T-helper 2 cell (primary cell): ENCODE measurements around the gene ZNF681.
A peak's percentile ranks its signal among the peaks of the same experiment; 100 is the strongest.
"Not testable (repeated sequence)": the region's sequence is repeated elsewhere in the genome, so short reads cannot be mapped to it uniquely, and the experiment has no call there.

Experiments
- DNase-seq, 5 experiments: peaks; one replicate each; pipeline versions ENCODE4 v3.0.0 to v3.0.0-alpha.2; 2012 to 2022
- total RNA-seq, 2 donors: gene quantifications; one replicate each; lab custom pipeline; 2026; lab: John Stamatoyannopoulos, UW

The ZNF681 gene
- 4.7 to 12.5 reads per million in 2 donors for total RNA-seq

DNA sequence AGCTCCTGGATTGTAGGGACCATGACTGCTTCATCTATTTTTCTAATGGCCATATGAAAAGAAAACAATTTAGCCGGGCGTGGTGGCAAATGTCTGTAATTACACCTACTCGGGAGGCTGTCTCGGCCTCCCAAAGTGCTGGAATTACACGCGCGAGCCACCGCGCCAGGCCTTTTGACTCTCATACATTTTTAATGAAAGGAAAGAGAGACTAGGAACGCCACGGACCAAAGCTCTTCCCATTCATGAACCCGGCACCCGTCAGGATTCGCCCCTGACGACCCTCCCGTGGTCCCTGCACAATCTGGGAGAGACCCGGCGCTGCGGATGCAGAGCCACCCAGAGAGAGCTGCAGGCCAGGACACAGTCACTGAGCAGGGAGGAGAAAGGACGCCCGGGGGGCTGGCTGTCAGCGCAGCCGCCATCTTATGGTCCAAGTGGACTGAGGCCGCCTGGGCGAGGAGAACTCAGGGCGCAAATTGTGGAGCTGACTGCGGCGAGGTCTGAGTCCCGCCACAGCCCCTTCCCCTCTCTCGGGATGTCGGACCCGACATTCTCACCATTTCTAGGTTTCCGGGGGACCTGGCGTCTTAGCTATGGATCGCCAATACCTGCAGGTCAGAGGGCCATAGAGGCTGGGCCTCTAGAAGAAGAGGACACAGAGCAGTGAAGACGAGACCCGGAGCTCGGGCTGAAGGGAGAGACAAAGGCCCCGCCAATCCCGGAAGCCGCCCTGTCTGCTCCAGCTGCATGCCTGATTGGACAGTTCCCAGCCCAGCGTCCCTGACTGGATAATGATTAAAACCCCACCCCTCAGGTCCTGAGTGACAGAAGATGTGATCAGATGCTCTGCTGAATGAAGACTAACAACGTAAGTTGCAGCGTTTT, at the start of gene ZNF681:
Gene ZNF681 (minus strand): TSS at position 705 of the 888 bp plus-strand sequence. CDS start 142 bp downstream, at position 563.
- DNase-seq = peak; percentile 59 to 96 (median 82)

DNA sequence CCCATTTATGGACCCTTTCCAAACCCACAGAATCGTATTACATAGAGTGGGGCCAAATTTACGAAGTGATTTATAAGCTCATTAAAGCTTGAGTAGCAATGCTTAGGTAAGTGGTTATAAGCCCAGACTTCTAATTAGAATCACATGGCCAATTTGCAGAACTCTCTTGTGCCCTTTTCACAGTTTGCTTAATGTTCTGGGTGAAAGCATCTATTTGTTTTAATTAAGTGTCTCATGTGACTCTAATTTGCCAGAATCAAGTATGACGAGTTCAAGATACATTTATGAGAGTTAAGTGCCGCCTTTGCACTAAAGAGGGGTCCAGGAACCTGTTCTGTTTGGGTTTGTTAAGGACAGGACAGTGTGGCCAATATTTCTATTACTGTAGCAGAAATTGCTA, 46.0 kb upstream of the ZNF681 start:
- DNase-seq = no peak

DNA sequence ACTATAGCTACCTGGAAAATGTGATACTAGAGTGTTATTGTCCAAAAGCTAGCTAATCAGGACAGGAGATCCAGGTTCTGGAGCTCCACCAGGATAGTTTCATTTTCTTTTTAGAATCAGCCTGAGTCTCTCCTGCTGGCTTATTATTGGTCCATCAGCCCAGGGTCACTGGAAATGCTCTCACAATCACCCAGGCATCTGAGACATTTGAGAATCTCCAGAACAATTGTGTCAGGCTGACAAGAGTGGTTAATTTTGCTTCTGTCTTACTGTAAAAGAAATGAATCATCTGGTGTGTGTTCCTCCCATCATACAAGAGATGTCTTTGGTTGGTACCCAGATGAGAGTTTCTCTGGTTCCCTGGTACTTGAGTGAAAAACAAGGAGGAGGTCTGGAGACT, 43.6 kb upstream of the ZNF681 start:
- DNase-seq = peak in 1 of 5 experiments; percentile 5

DNA sequence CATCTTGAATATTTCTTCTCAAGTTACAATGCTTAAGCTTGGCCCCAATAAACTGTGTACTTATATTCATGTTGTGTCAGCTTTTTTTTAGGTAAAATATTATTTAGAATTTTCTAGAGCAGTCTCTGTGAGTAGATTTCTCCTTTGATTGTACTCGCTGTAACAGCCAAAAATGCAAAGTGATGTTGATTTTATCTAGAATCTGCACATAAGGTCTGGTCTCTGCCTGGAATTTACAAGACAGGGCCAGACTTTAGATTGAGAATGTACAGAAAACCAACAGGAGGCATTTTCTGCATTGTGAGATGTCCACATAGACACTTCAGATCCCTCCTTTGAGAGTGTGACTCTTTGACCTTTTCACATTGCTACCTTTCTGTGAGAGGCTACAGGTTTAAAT, 43.1 kb upstream of the ZNF681 start:
- DNase-seq = peak in 1 of 5 experiments; percentile 9

DNA sequence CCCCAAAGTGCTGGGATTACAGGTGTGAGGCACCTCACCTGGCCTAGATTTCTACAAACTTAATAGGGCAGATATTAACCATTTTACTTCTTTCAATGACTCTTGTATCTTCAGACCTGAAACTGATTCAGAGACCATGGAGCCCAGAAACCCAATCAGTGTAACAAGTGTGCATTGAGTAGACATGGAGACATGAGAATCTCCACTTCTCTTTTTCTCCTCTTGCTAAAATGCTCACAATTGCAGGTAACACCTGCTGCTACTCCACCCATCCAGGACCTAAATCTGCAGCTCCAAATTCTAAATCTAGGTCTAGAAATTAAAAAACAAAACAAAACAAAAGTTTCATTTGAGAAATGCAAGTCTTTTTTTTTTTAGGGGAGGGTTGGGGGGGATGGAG, 42.2 kb upstream of the ZNF681 start:
- DNase-seq = no peak

DNA sequence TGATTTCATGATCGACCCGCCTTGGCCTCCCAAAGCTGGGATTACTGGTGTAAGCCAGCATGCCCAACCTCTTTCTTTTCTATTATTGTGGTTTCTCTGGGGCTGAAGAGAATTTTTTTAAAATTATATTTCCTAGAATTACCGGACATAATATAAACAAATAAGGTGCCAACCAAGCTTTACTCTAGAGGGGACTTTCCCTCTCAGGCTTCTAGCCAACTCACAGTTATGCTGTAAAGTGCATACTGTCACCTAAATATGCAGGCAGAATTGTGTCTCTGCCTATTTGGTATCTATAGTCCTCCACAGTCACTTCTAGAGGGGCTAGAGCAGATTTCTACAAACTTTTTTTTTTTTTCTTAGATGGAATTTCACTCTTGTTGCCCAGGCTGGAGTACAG, 41.6 kb upstream of the ZNF681 start:
- peak in 1 of 5 experiments; percentile 13 for DNase-seq

DNA sequence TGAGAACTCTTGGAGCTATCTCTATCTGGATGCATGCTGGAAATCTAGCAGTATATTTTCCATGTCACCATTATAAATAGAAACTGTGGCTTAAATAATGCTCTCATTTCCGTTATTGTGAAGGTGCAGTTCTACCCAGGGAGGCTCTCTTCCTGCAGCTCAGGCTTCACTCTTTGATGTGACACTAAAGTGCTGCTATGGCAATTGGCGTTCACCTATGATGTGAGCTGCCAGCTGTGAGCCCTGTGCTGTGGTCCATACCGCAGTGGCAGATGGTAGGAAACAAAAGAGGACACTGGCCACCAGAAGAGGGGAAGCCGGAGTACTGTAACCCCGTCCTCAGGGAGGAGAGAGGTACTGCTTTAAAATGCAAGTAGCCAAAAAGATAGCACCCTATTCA, 40.6 kb upstream of the ZNF681 start:
- peak in 3 of 5 experiments; percentile 17 to 62 (median 34) for DNase-seq

DNA sequence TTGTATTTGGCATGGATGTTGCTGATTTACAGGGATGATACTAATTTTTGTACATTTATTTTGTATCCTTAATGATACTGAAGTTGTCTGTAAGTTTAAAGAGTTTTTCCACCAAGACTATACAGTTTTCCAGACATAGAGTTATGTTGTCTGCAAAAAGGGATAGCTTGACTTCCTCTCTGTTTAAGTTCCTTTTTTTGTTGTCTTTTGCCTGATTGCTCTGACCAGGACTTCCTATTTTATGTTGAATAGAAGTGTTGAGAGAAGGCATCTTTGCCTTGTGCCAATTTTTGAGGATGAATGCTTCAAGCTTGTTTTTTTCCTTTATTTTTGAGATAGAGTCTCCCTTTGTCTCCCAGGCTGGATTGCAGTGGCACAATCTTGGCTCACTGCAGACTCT, 36.8 kb upstream of the ZNF681 start:
- DNase-seq = no peak

DNA sequence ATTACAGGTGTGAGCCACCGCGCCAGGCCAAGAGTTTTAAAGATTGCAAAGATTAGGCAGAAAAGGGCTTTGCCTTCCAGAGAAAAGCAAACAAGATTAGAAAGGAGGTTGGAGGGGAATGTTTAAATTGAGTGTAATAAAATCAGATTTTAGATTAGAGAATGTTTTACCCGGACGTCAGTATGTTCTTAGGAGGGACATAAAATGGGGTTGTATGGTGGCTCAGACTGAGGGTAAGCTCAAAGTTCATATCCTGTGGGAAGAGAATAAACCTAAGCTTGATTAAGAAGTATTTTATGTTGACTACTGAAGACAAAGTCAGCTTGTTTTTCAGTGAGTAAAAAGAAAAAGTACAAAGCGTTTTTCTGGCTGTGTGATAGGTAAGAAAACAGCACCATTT, 34.1 kb upstream of the ZNF681 start:
- no peak for DNase-seq

DNA sequence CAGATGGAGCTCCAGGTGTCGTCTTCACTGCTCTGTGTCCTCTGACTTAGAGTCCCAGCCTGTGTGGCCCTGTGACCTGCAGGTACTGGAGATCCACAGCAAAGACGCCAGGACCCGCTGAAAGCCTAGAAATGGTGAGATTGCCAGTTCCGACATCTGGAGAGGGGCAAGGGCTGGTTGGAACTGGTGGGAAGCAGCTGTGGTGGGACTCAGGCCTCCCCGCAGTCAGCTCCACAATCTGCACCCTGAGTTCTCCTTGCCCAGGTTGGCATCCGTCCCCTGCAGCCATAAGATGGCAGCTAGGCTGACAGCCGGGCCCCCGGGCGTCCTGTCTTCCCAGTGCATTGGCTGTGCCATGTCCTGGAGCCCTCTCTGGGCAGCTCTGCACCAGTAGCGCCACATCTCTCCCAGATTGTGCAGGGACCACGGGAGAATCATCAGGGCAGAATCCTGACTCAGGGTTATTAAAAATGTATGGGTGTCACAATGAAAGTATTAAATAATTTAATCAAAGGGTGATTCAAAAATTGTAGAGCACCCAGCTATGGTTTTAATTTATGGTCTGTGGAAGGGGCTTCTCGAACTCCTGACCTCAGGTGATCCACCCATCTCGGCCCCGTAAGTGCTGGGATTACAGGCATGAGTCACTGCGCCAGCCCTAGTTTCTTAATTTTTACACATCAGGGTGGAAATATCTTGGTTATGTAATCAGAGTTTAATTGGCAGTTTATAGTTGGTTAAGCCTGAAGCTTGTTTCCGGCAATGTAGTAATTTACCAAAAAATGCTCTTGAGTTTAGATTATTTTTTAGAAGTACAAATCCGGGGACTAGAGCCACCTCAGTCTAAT, 32.2 kb upstream of the ZNF681 start:
- no peak for DNase-seq

DNA sequence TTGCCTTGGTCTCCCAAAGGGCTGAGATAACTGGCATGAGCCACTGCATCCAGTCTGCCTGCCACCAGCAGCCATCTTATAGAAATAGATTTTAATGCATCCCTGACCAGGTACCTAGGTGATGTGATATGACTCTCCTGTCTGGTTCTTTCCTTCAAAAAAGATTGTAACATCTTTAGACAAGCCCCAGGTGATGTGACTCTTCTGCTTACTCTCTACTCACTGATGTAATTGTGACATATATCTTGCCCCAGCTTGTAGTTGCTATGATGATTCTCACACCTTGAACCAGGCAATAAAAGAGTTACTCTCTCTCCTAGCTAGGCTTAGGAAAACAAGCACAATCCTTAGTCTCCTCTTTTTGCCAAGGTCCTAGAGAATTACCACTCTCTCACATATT, 30.6 kb upstream of the ZNF681 start:
- no peak for DNase-seq

DNA sequence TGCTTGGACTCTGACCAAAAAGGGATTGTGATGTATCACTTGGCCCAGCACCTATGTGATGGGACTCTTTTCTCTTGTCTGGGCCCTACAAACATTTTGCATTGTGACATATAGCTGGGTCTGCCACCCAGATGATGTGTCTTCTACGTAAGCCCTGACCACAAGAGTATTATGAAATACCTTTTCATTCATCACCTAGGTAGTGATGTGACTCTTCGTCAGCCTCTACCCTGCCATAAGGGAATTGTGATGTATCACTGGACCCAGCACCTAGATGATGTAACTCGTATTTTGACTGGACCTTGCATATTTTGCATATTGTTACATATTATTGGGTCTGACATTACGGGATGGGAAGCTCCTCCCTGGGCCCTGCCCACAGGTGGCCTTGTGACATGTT, 29.7 kb upstream of the ZNF681 start:
- DNase-seq = no peak

DNA sequence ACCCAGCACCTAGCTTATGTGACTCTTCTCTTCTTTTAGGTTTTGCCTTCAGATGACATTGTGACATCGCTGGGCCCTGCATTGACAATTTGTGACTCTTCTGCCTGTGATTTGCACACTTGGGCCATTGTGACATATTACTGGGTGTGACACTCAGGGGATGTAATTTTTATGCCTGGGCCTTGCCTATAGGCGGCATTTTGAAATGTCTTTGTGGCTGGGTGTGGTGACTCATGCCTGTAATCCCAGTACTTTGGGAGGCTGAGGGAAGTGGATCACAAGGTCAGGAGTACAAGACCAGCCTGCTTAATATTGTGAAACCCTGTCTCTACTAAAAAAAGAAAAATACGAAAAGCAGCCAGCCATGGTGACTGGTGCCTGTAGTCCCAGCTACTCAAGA, 28.4 kb upstream of the ZNF681 start:
- DNase-seq = no peak

DNA sequence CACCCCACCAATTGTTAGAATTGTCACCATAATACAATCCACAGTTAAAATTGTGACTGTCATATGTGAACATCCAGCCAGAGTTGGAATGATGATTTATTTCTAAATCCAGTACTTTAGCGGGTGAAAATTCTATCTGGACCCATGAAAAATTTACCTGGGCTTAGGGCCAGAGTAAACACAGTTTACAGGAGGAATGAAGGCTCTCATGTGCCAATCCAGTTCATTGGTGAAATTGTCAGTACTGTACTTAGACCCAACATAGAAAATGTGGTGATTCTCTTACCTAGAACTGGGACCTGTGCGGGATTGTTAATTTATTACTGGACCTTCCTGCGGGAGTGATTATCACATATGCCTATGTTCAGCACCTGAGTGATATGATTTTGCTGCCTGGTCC, 27.3 kb upstream of the ZNF681 start:
- DNase-seq = no peak

DNA sequence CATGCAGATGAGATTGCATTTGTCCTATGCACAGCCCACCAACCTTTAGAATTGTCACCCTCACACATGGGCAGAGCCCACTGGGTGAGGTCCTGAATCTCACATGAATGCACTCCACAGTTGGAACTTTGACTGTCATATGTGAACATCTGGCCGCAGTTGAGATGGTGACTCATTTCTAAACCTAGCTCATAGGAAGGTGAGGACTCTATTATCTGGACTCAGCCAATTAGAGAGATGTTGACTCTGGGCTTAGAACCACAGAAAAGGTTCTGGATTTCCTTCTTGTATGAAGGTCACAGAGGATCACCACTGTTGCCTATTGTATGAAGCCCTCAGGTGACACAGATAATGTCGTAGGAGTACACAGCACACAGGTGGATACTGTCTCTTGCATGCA, 25.6 kb upstream of the ZNF681 start:
- DNase-seq = peak in 1 of 5 experiments; percentile 27

DNA sequence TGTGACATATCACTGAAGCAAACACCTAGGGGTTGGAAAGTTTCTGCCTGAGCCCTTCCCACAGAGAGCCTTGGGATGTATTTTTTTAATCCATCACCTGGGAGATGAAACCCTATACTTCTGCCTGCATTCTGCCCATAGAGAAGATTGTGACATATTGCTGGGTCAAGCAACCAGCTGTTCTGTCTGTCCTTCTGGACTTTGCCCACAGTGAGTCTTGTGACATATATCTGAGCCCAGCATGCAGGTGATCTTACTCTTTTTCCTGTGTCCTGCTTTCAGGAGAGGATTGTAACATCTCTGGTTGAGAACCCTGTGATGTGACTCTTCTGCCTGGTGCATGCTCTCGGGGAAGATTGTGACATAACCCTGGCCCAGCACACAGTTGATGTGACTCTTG, 24.9 kb upstream of the ZNF681 start:
- DNase-seq = no peak

DNA sequence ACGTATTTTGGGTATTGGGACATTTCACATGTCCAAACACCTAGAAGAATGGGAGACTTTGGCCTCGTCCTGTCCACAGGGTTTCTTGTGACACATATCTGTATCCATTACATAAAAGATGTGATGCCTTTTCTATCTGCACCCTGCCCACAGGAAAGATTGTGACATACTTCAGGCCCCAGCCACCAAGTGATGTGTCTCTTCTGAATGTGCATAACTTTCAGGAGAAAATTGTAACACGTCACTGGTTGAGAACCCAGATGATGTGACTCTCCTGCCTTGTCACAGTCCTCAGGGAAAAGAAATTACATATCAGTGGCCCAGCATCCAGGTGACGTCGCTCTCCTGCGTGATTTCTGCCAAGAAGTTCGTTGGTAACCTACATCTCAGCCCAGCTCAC, 21.0 kb upstream of the ZNF681 start:
- DNase-seq = no peak

DNA sequence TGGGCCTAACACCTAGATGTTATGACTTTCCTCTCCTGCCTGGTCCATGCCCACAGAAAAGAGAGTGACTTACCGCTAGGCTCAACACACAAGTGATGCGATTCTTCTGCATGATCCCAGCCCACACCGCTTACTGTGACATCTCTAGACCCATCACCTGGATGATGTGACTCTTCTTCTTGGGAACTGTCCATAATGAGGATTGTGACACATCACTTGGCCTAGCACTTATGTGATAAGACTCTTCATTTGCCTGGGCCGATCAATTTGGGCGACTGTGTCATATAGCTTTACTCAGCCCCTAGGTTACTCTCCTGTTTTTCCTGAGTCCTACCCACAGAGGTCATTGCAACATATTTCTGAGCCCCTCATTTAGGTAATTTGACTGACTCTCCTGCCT, 19.9 kb upstream of the ZNF681 start:
- no peak for DNase-seq

DNA sequence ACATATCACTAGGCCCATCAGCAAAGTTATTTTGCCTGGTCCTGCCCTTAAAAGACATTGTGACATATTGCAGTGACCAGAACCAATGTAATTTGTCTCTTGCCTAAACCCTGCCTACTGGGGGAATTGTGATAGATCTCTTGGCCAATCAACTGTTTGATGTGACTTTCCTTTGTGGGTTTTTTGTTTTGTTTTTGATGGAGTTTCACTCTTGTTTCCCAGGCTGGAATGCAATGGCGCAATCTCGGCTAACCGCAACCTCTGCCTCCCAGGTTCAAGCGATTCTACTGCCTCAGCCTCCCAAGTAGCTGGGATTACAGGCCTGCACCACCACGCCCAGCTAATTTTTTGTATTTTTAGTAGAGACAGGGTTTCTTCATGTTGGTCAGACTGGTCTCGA, 19.3 kb upstream of the ZNF681 start:
- not testable (repeated sequence) for DNase-seq

DNA sequence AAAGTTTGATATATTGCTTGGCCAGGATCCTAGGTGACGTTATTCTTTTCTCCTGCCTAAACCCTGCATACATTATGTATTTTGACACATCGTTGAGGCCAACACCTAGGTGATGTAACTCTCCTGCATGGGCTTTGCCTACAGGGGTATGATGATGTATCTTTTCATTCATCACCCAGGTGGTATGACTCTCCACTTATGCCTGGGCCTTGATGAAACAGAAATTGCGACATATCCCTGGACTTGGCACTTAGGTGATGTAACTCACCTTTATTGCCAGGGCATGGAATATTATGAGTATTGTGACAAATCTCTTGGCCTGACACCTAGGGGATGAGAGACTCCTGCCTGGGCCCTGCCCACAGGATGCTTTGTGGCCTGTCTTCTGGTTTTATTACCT, 18.5 kb upstream of the ZNF681 start:
- DNase-seq = no peak

DNA sequence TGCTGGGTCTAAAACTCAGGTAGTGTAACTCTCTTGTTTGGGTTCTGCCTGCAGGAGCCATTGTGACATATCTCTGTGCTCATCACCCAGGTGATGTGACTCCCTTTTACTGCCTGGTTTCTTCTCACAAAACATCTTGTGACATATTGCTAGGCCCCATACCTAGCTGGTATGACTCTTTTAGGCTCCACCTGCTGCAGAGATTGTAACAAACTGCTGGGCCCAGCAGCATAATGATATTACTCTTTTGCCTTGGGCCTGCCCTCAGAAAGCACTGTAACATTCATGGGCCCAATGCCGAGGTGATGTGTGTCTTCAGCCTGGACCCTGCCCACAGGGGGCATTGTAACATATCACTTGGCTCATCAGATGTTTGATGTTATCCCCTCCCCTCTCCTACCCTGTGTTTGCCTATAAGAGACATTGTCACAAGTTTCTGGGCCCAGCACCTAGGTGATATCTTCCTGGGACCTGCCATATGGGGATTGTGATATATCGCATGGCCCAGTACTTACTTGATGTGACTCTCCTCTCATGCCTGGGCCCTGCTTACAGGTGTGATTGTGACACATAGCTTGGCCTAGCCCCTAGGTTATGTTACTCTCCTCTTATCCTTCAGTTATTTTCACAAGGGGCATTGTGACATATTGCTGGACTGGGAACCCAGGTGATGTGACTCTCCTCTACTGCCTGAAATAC, 18.0 kb upstream of the ZNF681 start:
- no peak for DNase-seq

DNA sequence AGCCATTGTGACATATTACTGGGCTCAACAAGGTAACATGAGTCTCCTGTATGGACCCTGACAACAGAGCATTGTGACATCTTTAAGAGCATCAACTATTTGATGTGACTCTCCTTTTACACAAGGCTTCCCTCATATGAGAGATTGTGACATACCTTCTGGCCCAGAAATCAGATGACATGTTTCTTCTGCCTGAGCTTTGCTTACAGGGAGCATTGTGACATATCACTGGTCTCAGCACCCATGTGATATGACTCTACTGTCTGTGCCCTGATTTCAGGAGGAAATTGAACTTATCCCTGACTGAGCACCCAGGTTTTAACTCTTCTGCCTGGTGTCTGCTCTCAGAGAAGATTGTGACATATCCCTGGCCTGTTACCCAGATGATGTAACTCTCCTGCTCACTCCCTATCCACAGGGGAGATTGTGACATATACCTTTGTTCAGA, 15.9 kb upstream of the ZNF681 start:
- DNase-seq = no peak

DNA sequence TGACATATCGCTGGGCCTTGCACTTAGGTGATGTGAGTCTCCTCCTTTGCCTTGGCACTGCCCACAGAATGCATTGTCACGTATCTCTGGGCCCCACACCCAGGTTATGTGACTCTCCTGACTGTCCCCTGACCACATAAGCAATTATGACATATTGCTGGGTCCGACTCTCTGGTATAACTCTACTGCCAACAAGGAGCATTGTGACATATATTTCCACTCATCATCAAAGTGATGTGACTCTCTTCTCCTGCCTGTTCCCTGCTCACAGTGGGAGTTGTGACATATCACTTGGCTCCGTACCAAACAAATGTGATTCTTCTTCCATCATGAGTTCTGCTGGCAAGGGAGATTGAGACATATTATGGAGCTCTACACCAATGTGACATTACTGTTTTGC, 15.4 kb upstream of the ZNF681 start:
- DNase-seq = no peak
